Measurements from ENCODE around the gene GASK1B.

DNA sequence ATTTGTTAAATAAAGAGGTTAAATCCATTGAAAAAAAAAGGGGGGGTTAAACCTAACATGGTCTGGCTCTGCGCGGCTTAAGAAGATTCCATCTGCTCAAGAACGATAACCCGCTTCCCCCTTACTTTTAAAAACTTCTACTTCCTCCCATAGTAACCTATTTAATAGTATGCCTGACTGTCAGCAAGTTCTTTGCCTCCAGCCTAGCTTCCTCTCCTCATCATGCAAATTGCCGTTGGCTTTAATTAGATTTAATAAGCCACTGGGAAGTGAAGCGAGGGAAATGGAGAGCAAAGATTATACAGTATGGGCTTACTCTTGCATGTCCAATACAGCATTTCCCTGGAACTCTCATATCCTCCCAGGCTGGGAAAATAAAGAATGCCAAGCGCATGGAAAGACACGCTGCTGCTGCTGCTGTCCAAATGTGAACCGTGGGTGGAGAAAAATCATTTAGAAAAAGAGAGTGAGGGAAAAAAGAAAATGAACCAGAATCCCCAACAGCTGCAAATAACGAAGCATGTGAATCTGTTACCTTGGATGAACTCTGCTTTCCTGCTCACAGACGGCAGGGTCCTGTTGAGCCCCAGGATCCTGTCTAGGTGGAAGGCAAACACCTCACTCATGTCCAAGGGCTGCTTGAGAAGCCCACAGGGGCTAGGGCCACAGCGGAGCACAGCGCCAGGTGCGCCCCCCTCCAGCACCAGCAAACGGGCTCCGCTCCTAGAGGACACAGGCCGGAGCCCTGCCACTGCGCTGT lies 2.7 kb downstream of the GASK1B start:
- no peak for TF ChIP-seq EZH2 (IDR thresholded peaks at IDR 0.05; ENCODE audit: borderline replicate concordance, low read length)
- TF ChIP-seq, protein P1, sequence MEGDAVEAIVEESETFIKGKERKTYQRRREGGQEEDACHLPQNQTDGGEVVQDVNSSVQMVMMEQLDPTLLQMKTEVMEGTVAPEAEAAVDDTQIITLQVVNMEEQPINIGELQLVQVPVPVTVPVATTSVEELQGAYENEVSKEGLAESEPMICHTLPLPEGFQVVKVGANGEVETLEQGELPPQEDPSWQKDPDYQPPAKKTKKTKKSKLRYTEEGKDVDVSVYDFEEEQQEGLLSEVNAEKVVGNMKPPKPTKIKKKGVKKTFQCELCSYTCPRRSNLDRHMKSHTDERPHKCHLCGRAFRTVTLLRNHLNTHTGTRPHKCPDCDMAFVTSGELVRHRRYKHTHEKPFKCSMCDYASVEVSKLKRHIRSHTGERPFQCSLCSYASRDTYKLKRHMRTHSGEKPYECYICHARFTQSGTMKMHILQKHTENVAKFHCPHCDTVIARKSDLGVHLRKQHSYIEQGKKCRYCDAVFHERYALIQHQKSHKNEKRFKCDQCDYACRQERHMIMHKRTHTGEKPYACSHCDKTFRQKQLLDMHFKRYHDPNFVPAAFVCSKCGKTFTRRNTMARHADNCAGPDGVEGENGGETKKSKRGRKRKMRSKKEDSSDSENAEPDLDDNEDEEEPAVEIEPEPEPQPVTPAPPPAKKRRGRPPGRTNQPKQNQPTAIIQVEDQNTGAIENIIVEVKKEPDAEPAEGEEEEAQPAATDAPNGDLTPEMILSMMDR (conservative IDR thresholded peaks at IDR 0.05 in 1 of 2, IDR thresholded peaks at IDR 0.05 in 1 of 2; ENCODE audit: extremely low read depth in 1 of 2, insufficient read depth in 1 of 2, low read depth in 1 of 2, low read length in 2 of 2), result no peak

All from mammary epithelial cell (primary cell).